ENCODE measurements around the gene KIAA0753.

KIAA0753 gene

GRCh38 chr17:6640536-6641246 lies at the start of gene KIAA0753, which contains the start of gene TXNDC17:
KIAA0753 (minus strand) TSS chr17:6640711; CDS start chr17:6635103, 5,608 bp downstream.
TXNDC17 (plus strand) TSS chr17:6641060; CDS start chr17:6641083, 23 bp downstream.
- DNase-seq (ENCODE audit: low read depth in 2 of 2): peak; percentile 83 to 85

- no peak for DNase-seq (ENCODE audit: low read depth in 2 of 2)
Observed at GRCh38 chr17:6688944-6689343, 48.4 kb upstream of the KIAA0753 start.

- DNase-seq (ENCODE audit: low read depth in 2 of 2): no peak
Observed at GRCh38 chr17:6686026-6686425, 45.5 kb upstream of the KIAA0753 start.

- DNase-seq (ENCODE audit: low read depth in 2 of 2): no peak
Observed at GRCh38 chr17:6684881-6685767, 44.6 kb upstream of the KIAA0753 start.

GRCh38 chr17:6684460-6684783 lies 43.9 kb upstream of the KIAA0753 start:
- no peak for DNase-seq (ENCODE audit: low read depth in 2 of 2)

- DNase-seq (ENCODE audit: low read depth in 2 of 2): no peak
Observed at GRCh38 chr17:6683730-6684459, 43.4 kb upstream of the KIAA0753 start.

GRCh38 chr17:6683081-6683684 lies 42.7 kb upstream of the KIAA0753 start:
- no peak for DNase-seq (ENCODE audit: low read depth in 2 of 2)

GRCh38 chr17:6682339-6682738 lies 41.8 kb upstream of the KIAA0753 start:
- DNase-seq (ENCODE audit: low read depth in 2 of 2): no peak

- DNase-seq (ENCODE audit: low read depth in 2 of 2): no peak
Observed at GRCh38 chr17:6681671-6682070, 41.2 kb upstream of the KIAA0753 start.

- DNase-seq (ENCODE audit: low read depth in 2 of 2): no peak
Observed at GRCh38 chr17:6681176-6681575, 40.7 kb upstream of the KIAA0753 start.

GRCh38 chr17:6679241-6679640 lies 38.7 kb upstream of the KIAA0753 start:
- no peak for DNase-seq (ENCODE audit: low read depth in 2 of 2)

- DNase-seq (ENCODE audit: low read depth in 2 of 2): no peak
Observed at GRCh38 chr17:6677946-6678345, 37.4 kb upstream of the KIAA0753 start.

- DNase-seq (ENCODE audit: low read depth in 2 of 2): no peak
Observed at GRCh38 chr17:6677158-6677831, 36.8 kb upstream of the KIAA0753 start.

- no peak for DNase-seq (ENCODE audit: low read depth in 2 of 2)
Observed at GRCh38 chr17:6676802-6677157, 36.3 kb upstream of the KIAA0753 start.

GRCh38 chr17:6675201-6675825 lies 34.8 kb upstream of the KIAA0753 start:
- no peak for DNase-seq (ENCODE audit: low read depth in 2 of 2)

- DNase-seq (ENCODE audit: low read depth in 2 of 2): no peak
Observed at GRCh38 chr17:6674586-6674985, 34.1 kb upstream of the KIAA0753 start.

GRCh38 chr17:6671431-6671830 lies 30.9 kb upstream of the KIAA0753 start:
- DNase-seq (ENCODE audit: low read depth in 2 of 2): no peak

- no peak for DNase-seq (ENCODE audit: low read depth in 2 of 2)
Observed at GRCh38 chr17:6670999-6671398, 30.5 kb upstream of the KIAA0753 start.

GRCh38 chr17:6670571-6670970 lies 30.1 kb upstream of the KIAA0753 start:
- no peak for DNase-seq (ENCODE audit: low read depth in 2 of 2)

GRCh38 chr17:6669479-6670212 lies 29.1 kb upstream of the KIAA0753 start:
- DNase-seq (ENCODE audit: low read depth in 2 of 2): no peak
